Hematopoietic multipotent progenitor cell treated with erythropoietin and hydrocortisone succinate and interleukin-3 and kit ligand, for 15 days (in vitro differentiated cells): ENCODE results near the gene HOXD1.

ENCODE experiments used
- DNase-seq: peaks from one replicate; pipeline ENCODE4 v3.0.0-alpha.2; 2015; ENCODE audit warnings: low spot score

HOXD1 gene

DNA sequence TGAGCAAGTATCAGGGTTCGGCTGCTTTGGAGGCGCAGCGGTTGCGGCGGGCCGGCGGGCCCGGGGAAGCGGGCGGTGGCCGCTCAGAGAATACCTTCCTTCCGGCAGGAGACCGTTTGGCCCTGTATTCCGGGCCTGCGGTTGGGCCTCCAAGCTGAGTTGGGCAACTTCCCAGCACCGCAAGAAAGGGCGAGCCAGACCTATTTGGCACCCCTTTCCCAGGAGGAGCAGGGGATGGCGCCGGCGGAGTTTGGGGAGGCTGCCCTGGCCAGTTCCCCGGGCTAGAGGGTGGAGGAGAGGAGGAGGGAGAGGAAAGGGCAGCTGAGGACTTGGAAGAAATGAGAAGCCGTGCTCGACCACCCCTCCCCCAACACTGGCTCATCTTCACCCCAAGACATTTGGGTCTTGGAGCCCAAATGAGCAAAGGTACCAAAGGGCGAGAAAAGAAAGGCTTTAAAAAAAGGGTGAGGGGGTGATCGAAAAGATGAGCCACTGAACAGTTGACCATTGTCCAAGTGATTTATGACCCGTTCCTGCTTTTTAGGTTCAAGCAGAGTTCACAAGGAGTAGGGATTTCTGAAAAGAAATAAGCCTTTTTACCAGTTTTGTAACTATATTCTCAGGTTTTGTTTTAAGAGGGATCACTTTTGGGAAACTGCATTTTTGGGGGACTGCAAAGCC is 23.0 kb upstream of the HOXD1 start:
- DNase-seq, result no peak

DNA sequence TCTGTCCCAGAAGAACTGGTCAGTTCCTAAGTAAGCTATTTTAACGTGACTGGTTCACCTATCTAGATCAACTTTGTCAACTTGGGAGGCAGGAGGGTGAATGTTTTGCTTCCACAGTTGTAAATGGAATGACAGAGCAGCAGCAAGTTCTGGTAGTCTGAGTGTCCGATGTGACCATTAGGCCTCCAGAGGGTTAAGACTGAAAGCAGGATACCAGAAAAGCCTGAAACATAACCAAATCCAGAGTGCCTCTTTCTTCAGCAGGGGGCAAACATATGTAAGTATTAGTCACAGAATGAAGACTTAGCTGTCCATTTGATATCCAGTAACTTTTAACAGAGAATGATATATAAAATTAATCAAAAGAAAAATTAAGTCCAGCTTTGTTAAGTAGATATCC is 22.2 kb upstream of the HOXD1 start:
- no peak for DNase-seq

GRCh38 chr2:176167398-176167797 is 21.1 kb upstream of the HOXD1 start:
- no peak for DNase-seq

GRCh38 chr2:176169181-176169580 is 19.3 kb upstream of the HOXD1 start:
- no peak for DNase-seq

DNA sequence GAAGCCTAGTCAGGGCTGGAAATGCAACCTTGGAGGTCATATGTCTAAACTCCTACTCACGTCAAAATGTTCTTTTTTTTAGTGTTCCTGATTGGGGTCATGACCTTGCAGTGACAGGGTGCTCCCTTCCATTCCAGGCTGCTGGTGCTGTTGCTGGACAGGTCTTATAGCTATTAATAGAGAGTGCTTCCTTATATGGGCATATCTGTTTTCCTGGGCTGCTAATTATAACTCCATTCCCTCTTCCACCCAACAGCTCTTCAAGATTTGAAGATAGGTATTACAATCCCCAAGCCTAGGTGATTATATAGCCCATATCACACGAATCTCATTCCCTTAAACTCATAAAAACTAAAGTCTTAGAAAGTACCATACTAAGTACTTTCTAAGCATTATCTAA is 18.8 kb upstream of the HOXD1 start:
- no peak for DNase-seq

GRCh38 chr2:176170602-176171305 is 17.7 kb upstream of the HOXD1 start:
- DNase-seq, result no peak

- no peak for DNase-seq
These were observed 17.0 kb upstream of the HOXD1 start for GRCh38 chr2:176171351-176172006.

- no peak for DNase-seq
These were observed 16.2 kb upstream of the HOXD1 start for GRCh38 chr2:176172007-176172894.

GRCh38 chr2:176172895-176173566 is 15.4 kb upstream of the HOXD1 start:
- DNase-seq, result no peak

DNA sequence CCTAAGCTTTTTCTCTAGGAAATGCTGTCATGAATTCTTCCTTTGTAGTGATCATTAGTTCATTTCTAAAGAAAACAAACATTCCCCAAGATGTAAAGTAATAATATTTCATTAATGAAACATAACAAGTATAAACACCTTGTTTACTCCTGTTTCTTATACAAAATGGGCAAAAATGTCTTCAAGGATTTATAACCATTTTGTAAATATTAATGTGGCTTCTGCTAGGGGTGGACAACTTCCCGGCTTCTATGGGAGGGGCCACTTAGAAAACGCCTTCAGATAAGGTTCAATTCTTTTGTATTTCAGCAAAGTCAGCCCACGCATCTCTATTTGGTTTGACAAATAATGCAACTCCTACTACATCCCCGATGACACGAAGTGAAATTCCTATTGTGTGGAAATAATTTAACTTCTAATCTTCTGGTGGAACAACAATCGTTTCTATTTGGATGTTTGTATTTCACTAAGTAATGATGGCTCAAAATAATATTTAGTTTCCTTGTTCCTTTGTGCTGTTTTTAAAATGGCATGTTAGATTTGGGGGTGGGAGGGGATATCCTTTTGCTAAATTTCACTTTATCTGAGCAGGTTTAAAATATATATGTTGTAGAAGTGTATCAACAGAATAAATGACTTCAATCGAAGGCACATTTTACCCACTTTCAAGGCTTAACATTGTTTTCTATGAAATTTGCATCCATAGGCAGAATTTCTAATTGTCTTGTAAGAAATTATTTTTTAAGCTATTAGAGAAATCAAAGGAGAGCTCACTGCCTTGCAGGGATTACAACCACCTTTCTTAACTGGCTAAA is 14.7 kb upstream of the HOXD1 start:
- DNase-seq, result no peak

DNA sequence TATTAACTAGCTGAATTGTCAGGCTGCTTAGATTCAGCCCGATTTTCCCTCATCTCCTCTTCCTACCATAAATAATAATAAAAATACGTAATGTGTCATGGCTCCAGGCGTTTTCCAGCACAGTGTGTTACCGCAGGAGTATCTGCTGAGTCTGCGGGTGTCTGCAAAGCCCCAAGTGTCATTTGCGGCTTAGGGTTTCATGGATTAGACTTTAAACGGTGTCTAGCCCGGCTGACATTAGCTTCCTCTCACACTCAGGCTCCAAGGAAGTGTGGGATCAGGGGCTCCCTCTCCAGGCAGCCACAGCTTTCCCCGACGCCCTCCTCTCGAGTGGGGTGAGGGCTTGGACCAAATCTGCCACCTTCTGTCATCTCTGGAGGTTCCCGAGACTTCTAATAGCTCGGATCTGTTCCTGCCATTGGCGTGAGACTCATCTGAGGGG is 14.1 kb upstream of the HOXD1 start:
- DNase-seq, result no peak

DNA sequence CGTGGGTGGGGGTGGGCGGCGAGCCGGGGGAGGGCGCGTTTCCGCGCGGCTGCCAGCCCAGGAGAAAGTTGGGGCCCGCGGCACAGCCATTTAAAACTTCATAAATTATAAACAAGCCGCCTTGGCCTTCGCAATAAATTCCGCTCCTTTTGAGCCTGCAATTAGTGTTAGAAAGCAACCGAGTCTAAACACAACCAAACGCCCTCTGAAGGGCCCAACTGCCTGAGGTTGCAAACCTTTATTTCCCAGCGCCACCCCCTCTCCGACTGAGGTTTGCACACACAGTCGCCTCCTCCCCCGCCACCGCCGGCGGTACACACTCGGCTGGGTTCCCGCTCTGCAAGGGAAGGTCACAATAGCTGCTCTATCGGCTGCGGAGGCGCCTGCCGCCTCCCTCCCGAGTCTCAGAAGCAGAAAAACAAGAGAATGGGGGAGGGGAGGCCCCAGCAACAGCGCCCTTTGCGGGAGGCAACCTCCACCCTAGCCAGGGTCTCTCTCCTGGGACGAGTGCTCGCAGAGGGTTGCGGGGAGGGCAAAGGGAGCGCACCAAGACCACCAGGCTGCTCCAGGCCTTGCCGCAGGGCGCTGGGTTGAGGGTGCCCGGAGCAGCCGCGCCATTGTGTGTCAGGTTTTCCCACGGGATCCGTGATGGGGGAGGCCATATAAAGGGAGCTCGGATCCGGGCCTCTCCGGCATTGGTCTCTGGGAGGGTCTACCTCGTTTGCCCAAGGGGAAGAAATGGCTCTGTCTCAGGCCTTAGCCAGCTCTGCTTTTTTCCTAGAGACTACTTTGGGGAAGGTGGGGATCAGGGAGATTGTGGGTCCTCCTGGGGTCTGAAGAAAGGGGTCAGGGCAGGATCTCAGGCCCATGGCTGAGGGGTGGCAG is 13.4 kb upstream of the HOXD1 start:
- no peak for DNase-seq

- no peak for DNase-seq
These were observed 12.5 kb upstream of the HOXD1 start for GRCh38 chr2:176175709-176176607.

DNA sequence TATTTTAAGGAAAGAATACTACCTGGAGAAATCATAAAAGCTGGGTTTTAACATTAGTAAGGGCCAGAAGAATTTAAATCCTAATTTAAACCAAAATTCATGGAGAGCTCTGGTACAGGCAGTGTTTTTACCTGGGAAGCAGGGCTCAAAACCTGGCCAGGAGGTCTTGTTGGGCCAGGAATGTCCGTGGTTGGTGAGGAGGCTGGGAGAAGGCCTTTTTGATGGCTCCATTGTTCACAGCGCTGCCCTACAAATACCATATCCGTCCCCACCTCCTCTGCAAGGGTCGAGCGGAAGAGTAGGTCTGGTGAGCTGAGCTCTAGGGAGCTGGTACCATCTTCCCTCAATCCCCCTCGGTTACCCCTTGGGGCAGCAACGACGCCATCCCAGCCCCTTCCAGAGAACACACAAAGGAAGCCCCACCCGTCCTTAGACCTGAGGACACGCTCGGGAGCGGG is 10.9 kb upstream of the HOXD1 start:
- no peak for DNase-seq

- DNase-seq, result no peak
These were observed 10.3 kb upstream of the HOXD1 start for GRCh38 chr2:176178038-176178756.

- no peak for DNase-seq
These were observed 9.6 kb upstream of the HOXD1 start for GRCh38 chr2:176178757-176179295.

DNA sequence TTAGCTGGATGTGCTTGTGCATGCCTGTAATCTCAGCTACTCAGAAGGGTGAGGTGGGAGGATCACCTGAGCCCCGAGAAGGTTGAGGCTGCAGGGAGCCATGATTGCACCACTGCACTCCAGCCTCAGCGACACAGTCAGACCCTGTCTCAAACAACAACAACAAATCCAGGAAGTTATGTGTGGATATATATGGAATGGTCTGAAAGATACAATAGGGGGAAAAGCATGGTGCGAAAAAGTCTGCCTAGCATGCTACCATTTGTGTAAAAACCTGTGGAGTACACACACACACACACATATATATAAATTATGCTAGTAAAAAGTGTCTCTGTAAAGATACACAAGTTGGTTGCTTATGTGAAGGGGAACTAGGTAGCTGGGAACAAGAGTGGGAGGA is 6.9 kb upstream of the HOXD1 start:
- no peak for DNase-seq

DNA sequence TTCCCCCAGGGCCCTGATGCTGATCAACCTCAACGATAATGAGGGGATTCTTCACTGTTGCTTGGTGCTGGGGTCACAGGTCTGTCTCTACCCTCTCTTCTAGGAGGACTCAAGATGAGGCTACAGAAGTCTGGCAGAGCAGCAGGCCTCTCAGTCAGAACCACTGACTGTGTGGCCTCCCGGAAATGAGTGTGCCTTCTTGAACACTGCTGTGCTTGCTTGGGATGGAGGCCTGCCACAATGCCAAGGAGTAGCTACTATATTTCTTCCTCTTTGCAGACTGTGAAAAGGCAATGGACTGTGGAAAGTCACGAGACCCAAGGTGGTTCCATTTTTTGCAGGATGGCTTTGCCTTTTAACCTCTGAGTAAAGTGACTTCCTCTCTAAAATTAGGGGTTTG is 5.8 kb upstream of the HOXD1 start:
- no peak for DNase-seq
